Measurements from ENCODE around the gene IFNAR1. TPM values are rescaled to one million over a fixed set of nuclear protein-coding genes. Genes with fewer than 3 reads are reported as not detected.
A peak's percentile ranks its signal among the peaks of the same experiment; 100 is the strongest.

The IFNAR1 gene
- total RNA-seq, 2 donors from 2014 or later, result 16.6 to 27.6 TPM

DNA sequence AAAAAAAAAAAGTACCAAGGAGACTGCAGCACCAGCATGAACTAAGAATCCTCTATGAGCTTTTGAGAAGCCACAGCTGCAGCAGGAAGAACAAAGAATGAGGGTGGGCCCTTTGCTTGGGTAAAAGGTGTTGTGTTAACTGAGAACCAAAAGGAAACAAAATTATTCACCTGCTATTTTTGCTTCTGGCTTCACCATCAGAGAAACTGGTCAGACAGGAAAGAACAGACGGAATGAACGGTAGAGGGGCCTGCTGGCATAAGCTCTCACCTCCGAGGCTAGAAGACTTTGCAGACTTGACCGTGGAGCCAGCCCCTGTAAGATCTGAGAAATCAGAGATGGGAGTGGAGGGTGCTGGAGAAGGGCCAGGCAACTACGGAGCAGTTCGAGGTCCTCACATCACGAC lies 31.0 kb upstream of the IFNAR1 start:
- H3K4me1 Mint-ChIP-seq, result peaks cover 11% of the 10 kb centered on the region
- no peaks in the 10 kb centered on the region for H3K27me3 Mint-ChIP-seq
- peak overlapping the region; percentile 82 for H3K27ac Mint-ChIP-seq
- ATAC-seq, result no peak
- no peaks in the 10 kb centered on the region for H3K9me3 ChIP-seq (ENCODE audit: control insufficient read depth, low read length, poor library complexity, severe bottlenecking)
- H3K4me3 Mint-ChIP-seq, result no peak overlapping the region
- DNase-seq, result no peak
- peaks cover 8% of the 10 kb centered on the region for H3K36me3 Mint-ChIP-seq (ENCODE audit: low read depth)

DNA sequence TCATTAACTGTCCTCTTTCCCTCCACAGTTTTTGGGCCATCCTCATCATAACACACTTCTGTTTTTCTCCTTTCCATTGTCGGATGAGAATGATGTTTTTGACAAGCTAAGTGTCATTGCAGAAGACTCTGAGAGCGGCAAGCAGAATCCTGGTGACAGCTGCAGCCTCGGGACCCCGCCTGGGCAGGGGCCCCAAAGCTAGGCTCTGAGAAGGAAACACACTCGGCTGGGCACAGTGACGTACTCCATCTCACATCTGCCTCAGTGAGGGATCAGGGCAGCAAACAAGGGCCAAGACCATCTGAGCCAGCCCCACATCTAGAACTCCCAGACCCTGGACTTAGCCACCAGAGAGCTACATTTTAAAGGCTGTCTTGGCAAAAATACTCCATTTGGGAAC lies 28.6 kb upstream of the IFNAR1 start:
- ATAC-seq (no peak), DNase-seq (no peak)
- H3K27ac Mint-ChIP-seq, result peak overlapping the region; percentile 21
- H3K27me3 Mint-ChIP-seq, result no peaks in the 10 kb centered on the region
- no peak overlapping the region for H3K4me3 Mint-ChIP-seq
- peaks cover 30% of the 10 kb centered on the region for H3K4me1 Mint-ChIP-seq
- H3K36me3 Mint-ChIP-seq (ENCODE audit: low read depth), result peaks cover 8% of the 10 kb centered on the region
- no peaks in the 10 kb centered on the region for H3K9me3 ChIP-seq (ENCODE audit: control insufficient read depth, low read length, poor library complexity, severe bottlenecking)

DNA sequence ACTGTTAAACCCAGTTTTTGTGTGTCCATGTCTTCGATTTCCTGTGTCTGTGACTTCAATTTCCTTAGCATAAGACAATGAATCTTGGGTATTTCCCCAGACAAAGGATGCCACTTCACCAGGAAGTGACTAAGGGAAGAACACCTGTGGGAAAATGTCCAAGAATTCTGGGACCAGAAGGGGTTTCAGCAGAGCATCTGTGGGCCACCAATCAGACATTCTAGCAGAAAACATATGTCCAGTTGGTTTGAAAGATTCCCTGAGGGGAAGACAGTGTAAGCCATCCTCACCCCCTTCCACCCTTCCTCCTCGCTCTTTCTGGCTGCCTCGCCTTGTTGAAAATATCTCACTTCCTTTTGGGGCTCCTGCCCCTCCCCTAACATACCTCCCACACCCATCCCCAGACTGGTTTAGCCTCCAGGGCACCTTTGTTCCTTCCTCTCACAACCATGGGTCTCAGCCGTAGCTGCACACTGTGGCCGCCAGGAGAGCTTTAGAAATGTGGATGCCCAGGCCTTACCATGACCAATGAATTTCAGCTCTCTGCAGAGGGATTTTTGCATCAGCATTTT lies 25.5 kb upstream of the IFNAR1 start:
- H3K4me1 Mint-ChIP-seq, result peaks cover 31% of the 10 kb centered on the region
- peak; percentile 88 for ATAC-seq
- DNase-seq, result peak in 1 of 3 donors; percentile 13
- H3K27me3 Mint-ChIP-seq, result no peaks in the 10 kb centered on the region
- peak overlapping the region; percentile 84 for H3K4me3 Mint-ChIP-seq
- peaks cover 5% of the 10 kb centered on the region for H3K36me3 Mint-ChIP-seq (ENCODE audit: low read depth)
- peak overlapping the region; percentile 80 for H3K27ac Mint-ChIP-seq
- no peaks in the 10 kb centered on the region for H3K9me3 ChIP-seq (ENCODE audit: control insufficient read depth, low read length, poor library complexity, severe bottlenecking)

DNA sequence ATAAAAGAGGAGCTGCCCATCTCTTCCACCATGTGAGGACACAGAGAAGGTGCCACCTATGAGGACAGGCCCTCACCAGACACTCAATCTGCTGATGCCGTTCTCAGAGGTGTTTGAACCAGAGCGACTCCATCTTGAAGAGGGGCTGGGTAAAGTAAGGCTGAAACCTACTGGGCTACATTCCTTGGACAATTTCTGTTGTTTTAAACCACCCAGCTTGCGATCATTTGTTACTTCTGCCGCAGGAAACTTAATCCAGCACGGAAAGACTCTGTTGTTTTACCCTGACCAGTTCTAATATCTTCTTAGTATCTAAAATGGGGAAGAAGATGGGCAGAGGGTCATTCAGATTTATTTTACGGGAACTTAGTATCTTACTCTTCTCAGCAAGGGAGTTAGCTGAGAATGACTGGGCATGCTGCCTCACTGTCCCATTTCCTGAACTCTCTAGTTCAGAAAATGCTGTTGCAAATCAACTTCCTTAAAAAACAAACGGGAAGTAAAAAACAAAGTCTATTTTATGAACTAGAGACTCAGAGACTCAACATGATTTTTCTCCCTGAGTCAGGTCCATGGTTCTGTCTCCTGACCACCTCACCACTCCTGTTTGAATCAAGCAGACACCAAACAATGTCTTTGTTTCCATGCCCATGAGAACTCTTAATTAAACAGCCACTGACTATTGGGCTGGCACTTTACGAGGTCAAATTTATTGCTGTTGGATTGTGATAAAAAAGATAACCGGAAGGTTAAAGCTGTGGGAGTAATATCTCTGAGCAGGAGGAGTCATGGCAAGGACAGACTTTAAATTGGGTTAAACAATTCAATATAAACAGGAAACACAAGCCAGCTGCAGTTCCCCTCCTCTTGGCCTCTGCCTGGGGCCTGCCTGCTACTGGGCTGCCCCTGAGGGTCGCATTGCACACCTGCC lies 23.8 kb upstream of the IFNAR1 start:
- H3K9me3 ChIP-seq (ENCODE audit: control insufficient read depth, low read length, poor library complexity, severe bottlenecking), result no peaks in the 10 kb centered on the region
- peak overlapping the region; percentile 80 for H3K27ac Mint-ChIP-seq
- no peaks in the 10 kb centered on the region for H3K27me3 Mint-ChIP-seq
- H3K36me3 Mint-ChIP-seq (ENCODE audit: low read depth), result no peaks in the 10 kb centered on the region
- DNase-seq, result no peak
- peaks cover 31% of the 10 kb centered on the region for H3K4me1 Mint-ChIP-seq
- H3K4me3 Mint-ChIP-seq, result no peak overlapping the region
- ATAC-seq, result peak; percentile 26

DNA sequence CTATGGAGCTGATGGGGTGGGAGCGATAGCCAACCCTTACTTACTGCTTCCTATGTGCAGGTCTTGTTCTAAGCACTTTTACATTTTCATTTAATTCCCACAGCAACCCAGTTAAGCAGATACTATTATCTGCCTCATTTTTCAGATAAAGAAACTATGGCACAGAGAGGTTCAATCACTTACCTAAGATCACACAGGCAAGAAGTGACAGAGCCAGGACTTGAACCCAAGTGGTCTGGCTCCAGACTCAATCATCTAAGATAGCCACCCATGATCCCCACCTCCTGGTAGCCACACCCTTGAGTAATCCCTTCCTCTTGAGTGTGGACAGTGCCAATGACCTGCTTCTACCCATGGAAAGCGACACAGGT lies 23.2 kb upstream of the IFNAR1 start:
- no peaks in the 10 kb centered on the region for H3K36me3 Mint-ChIP-seq (ENCODE audit: low read depth)
- ATAC-seq, result no peak

DNA sequence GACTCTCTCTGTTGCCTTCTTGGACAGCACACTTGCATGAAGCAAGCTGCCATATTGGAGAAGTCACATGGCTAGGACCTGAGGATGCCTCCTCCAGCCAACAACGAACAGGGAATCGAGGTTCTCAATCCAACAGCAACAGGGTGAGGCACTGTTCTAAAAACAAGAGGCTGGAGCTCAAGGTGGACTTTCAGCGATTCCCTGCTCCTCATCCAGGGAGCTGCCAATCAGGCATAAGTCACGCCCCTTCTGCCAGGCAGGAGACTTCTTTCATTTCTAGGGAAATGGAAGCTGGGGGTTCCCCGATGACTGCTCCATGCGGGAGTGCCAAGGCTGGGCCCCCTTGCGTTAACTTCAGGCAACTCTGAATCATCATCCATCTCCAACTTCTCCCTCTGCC lies 22.7 kb upstream of the IFNAR1 start:
- peak overlapping the region; percentile 80 for H3K27ac Mint-ChIP-seq
- H3K27me3 Mint-ChIP-seq, result no peaks in the 10 kb centered on the region
- H3K9me3 ChIP-seq (ENCODE audit: control insufficient read depth, low read length, poor library complexity, severe bottlenecking), result no peaks in the 10 kb centered on the region
- H3K36me3 Mint-ChIP-seq (ENCODE audit: low read depth), result no peaks in the 10 kb centered on the region
- H3K4me3 Mint-ChIP-seq, result no peak overlapping the region
- peaks cover 31% of the 10 kb centered on the region for H3K4me1 Mint-ChIP-seq
- no peak for DNase-seq
- no peak for ATAC-seq

More for the DNA sequence above, 23.2 kb upstream of the IFNAR1 start:
- H3K4me1 Mint-ChIP-seq, result peaks cover 31% of the 10 kb centered on the region
- H3K9me3 ChIP-seq (ENCODE audit: control insufficient read depth, low read length, poor library complexity, severe bottlenecking), result no peaks in the 10 kb centered on the region
- no peak overlapping the region for H3K4me3 Mint-ChIP-seq
- no peak for DNase-seq
- H3K27me3 Mint-ChIP-seq, result no peaks in the 10 kb centered on the region
- peak overlapping the region; percentile 80 for H3K27ac Mint-ChIP-seq

DNA sequence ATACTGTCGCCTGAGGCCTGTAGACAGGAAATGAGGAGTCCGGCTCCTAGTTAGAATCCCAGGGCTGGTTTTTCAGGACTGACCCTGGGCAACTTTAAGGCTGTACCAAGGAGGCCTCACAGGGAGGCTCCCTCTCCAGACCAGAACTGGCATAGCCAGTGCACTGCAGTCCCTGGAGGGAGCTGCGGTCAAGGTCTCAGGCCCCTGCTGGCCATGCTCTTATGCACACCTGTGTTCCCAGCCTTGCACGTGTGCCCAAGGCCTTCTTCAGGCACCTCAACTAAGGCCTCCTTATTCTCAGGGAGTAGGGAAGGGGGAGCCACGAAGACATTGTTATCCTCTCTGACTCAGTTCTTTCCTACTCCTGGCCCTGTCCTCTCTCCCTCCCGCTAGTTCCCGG lies 22.0 kb upstream of the IFNAR1 start:
- H3K4me1 Mint-ChIP-seq, result peaks cover 35% of the 10 kb centered on the region
- H3K27ac Mint-ChIP-seq, result peak overlapping the region; percentile 80
- no peak overlapping the region for H3K4me3 Mint-ChIP-seq
- H3K36me3 Mint-ChIP-seq (ENCODE audit: low read depth), result no peaks in the 10 kb centered on the region
- no peaks in the 10 kb centered on the region for H3K9me3 ChIP-seq (ENCODE audit: control insufficient read depth, low read length, poor library complexity, severe bottlenecking)
- DNase-seq (no peak), ATAC-seq (no peak)
- H3K27me3 Mint-ChIP-seq, result no peaks in the 10 kb centered on the region

DNA sequence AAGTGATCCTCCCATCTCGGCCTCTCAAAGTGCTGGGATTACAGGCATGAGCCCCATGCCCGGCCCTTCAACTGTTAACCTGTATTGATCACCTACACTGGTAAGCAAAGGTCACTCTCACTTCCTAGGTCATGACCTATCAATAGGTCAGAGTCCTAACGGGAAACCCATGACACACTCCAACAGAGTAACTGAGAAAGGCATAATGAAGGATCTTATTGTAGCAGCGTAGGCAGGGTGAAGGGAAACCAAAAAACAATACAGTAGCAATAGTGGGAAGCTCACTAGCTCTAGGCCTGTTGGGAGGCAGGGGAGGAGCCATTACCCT lies 19.5 kb upstream of the IFNAR1 start:
- Mint-ChIP-seq H3K4me1 (peaks cover 25% of the 10 kb centered on the region), H3K4me3 (no peak overlapping the region)

DNA sequence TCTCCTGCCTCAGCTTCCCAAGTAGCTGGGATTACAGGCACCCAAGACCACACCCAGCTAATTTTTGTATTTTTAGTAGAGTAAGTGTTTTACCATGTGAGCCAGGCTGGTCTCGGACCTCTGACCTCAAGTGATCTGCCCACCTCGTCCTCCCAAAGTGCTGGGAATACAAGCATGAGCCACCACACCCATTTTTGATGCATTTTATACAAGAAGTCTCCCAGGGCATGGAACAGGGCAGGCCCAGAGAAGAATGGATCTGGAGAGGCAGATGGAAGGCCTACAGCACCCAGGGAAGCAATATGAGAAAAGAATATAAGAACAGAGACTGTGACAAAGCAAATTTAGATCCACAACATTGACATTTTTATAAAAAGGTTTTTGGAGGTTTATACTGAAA lies 18.8 kb upstream of the IFNAR1 start:
- H3K4me3 Mint-ChIP-seq, result no peak overlapping the region
- DNase-seq (no peak), ATAC-seq (no peak)
- no peaks in the 10 kb centered on the region for H3K27me3 Mint-ChIP-seq
- H3K9me3 ChIP-seq (ENCODE audit: control insufficient read depth, low read length, poor library complexity, severe bottlenecking), result peaks cover 3% of the 10 kb centered on the region
- peaks cover 19% of the 10 kb centered on the region for H3K4me1 Mint-ChIP-seq
- no peak overlapping the region for H3K27ac Mint-ChIP-seq
- no peaks in the 10 kb centered on the region for H3K36me3 Mint-ChIP-seq (ENCODE audit: low read depth)

More for the DNA sequence above, 19.5 kb upstream of the IFNAR1 start:
- H3K27me3 Mint-ChIP-seq, result no peaks in the 10 kb centered on the region
- peak overlapping the region; percentile 64 for H3K27ac Mint-ChIP-seq
- no peaks in the 10 kb centered on the region for H3K36me3 Mint-ChIP-seq (ENCODE audit: low read depth)
- peaks cover 3% of the 10 kb centered on the region for H3K9me3 ChIP-seq (ENCODE audit: control insufficient read depth, low read length, poor library complexity, severe bottlenecking)
- ATAC-seq (no peak), DNase-seq (no peak)

DNA sequence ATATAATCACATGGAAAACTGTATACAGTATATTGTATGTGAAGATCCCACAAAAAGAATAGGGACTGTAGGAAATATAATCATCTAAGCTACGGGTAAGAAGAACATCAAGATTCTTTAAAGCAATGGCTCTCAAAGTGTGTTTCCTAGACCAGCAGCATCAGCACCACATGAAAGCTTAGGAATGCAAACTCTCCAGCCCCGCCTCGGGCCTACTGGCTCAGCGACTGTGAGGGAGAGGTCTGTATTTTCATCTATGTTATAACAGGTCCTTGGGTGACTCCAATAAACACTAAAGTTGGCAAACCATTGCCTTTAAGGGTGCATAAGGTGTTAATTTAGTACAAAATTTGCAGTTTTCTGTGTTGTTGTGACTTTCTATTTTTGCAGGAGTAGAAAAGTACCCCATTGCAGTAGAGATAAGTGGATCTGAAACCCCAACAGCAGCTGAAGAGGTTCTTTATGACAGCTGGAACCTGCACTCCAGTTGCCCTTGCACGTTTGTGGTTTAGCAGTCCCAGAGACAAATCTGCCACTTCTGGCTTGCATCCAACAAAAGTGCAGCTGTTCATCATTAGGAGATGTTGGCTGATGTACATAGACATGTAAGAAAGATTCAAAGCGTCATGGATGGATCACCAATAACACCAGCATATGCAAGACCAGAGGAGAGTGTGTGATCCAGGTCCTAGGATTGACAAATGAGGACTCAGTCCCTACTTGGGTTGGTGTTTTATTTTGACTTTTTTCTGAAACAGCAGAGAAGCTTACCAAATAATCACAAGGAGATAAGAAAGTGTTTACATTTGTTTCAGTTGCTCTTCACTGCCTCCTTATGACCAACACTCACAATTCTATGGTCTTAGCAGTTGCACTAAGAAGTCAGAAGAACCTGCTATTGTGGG lies 15.9 kb upstream of the IFNAR1 start:
- H3K9me3 ChIP-seq (ENCODE audit: control insufficient read depth, low read length, poor library complexity, severe bottlenecking), result peaks cover 3% of the 10 kb centered on the region
- ATAC-seq (peak; percentile 55), DNase-seq (no peak)
- no peaks in the 10 kb centered on the region for H3K36me3 Mint-ChIP-seq (ENCODE audit: low read depth)
- H3K4me3 Mint-ChIP-seq, result no peak overlapping the region
- no peak overlapping the region for H3K27ac Mint-ChIP-seq
- H3K4me1 Mint-ChIP-seq, result peaks cover 11% of the 10 kb centered on the region
- H3K27me3 Mint-ChIP-seq, result no peaks in the 10 kb centered on the region

DNA sequence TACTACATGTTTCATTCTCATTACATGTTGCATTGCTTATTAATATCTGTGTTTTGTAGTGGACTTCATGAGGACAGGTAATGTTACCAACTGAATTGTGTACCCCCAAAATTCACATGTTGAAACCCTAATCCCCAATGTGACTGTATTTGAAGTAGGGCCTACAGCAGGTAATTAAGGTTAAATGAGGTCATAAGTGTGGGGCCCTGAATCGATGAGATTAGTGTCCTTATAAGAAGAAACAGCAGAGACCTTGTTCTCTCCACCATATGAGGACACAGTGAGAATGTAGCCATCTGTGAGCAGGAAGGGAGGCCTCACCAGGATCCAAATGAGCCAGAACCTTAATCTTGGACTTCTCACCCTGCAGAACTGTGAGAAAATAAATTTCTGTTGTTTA lies 15.0 kb upstream of the IFNAR1 start:
- ATAC-seq (no peak), DNase-seq (no peak)
- peaks cover 3% of the 10 kb centered on the region for H3K9me3 ChIP-seq (ENCODE audit: control insufficient read depth, low read length, poor library complexity, severe bottlenecking)
- Mint-ChIP-seq H3K4me3 (no peak overlapping the region), H3K27ac (no peak overlapping the region), H3K36me3 (ENCODE audit: low read depth) (no peaks in the 10 kb centered on the region), H3K4me1 (peaks cover 11% of the 10 kb centered on the region), H3K27me3 (no peaks in the 10 kb centered on the region)

DNA sequence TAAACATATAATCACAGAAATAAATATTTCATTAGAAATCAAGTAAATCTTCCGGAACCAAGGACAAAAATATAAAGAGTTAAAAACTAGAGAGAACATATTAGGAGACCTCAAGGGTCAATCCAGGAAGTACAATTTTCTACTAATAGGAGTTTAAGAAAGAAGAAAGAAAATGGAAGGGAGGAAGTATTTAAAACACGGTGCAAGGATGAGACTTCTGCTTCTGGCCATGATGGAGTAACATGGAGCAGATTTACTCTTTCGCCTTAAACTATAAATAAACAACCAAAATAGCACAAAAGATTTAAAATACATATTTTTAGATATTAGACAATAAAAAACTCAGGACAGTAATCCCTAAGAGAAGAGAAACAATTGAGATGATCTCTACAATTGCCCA lies 12.6 kb upstream of the IFNAR1 start:
- no peaks in the 10 kb centered on the region for H3K36me3 Mint-ChIP-seq (ENCODE audit: low read depth)
- no peak for ATAC-seq

DNA sequence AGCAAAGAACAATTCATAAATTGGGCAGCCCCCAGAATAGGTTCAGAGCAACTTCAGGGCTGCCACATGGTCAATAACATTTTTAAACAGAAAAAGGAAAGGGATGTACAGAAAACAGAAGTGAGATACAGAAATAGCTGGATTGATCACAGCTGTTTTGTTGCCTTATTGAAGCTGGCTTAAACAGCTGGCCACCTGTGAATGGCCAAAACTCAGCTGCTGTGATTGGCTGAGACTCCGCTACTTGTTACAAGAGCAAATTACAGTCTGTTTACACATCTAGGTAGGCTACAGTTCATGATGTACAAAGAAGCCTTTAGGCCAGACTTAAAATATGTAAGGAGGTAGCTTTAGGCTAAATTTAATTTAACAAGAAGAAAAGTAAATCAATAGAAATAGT lies 11.6 kb upstream of the IFNAR1 start:
- Mint-ChIP-seq H3K27me3 (no peaks in the 10 kb centered on the region), H3K36me3 (ENCODE audit: low read depth) (no peaks in the 10 kb centered on the region), H3K4me3 (no peak overlapping the region), H3K27ac (no peak overlapping the region), H3K4me1 (peaks cover 7% of the 10 kb centered on the region)
- peaks cover 3% of the 10 kb centered on the region for H3K9me3 ChIP-seq (ENCODE audit: control insufficient read depth, low read length, poor library complexity, severe bottlenecking)
- ATAC-seq (no peak), DNase-seq (no peak)

More for the DNA sequence above, 12.6 kb upstream of the IFNAR1 start:
- no peak overlapping the region for H3K4me3 Mint-ChIP-seq
- no peak overlapping the region for H3K27ac Mint-ChIP-seq
- peaks cover 3% of the 10 kb centered on the region for H3K9me3 ChIP-seq (ENCODE audit: control insufficient read depth, low read length, poor library complexity, severe bottlenecking)
- H3K27me3 Mint-ChIP-seq, result no peaks in the 10 kb centered on the region
- peaks cover 11% of the 10 kb centered on the region for H3K4me1 Mint-ChIP-seq
- no peak for DNase-seq
